ENCODE data around the gene SLC2A14. TPM values are rescaled to one million over a fixed set of nuclear protein-coding genes. Genes with fewer than 3 reads are reported as not detected.
"Not testable (repeated sequence)": the region's sequence is repeated elsewhere in the genome, so short reads cannot be mapped to it uniquely, and the experiment has no call there.

SLC2A14 gene
- under 0.01 TPM in 1 of 2 replicates, not detected in the other for total RNA-seq (2012; rRNA removed)

DNA sequence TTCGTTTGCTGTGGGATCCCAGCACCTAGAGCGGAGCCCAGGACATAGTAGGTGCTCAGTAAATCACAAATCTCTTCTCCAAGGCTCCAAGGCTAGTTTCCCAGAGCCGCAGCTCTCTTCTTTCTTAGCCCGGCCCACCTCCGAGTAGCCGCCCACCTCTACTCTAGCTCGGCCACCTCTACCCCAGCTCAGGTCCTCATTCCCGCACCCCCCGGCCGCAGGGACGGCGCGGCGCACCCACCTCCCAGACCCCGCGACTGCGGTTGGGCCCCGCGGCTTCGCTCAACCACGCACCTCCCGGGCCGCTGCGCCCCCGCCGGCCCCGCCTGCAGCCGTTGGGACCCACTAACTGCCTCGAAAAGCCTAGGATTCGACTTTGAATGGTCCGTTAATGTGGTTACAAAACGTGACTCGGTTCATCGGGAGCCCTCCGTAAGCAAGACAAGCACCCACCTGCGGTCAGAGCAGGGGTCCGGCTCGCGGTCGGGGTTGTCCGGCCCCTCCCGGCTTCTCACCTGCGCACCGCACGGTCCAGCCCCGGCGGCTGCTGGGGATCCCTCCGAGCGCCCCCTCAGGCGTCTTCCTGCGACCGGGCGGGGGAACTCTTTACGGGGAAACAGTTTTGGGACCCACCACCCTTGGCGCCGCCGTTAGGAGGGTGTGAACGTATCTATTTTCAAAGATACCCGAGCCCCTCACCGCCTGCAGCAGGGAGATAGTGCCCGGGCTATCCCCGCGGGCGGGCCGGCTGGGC is at the start of gene SLC2A14:
Gene SLC2A14, minus strand, starts transcription at position 350 of the 754 bp plus-strand sequence. CDS start 3,035 bp downstream, outside the sequence.
- no peak within 1 kb of the TSS for H3K4me3 ChIP-seq (ENCODE audit: low read length)
- no peaks in the 10 kb centered on the region for H3K9me3 ChIP-seq (replicated peaks; ENCODE audit: low read length)
- H3K4me2 ChIP-seq (ENCODE audit: low read length), result peak within 1 kb of the TSS; percentile 47
- no peak within 1 kb of the TSS for H3K9ac ChIP-seq (ENCODE audit: low read depth, low read length)
- H3K36me3 ChIP-seq (ENCODE audit: insufficient read depth, low read length), result no peaks in the 10 kb centered on the region
- no peaks in the 10 kb centered on the region for H3K4me1 ChIP-seq (ENCODE audit: control insufficient read depth, insufficient read depth, low read length)
- H3K27me3 ChIP-seq (ENCODE audit: control insufficient read depth, insufficient read depth, low read length), result peaks cover 29% of the 10 kb centered on the region

DNA sequence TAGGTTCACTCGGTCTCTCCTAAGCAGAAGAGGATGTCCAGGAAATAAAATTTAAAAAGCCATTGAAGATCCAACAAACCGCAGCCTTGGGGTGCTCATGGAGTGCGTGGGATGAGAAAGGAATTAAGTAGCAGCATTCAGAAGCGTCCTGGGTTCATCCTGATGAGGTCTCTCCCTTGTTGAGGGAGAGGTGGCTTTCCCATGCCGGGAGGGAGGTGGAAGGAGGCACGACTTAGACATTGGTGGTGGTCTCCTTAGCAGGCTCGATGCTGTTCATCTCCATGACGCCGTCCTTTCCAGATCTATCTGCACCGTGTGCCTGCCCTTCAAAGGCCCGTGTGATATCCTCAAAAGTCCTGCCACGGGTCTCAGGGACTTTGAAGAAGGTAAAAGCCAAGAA is 48.5 kb upstream of the SLC2A14 start:
- H3K4me1 ChIP-seq (ENCODE audit: control insufficient read depth, insufficient read depth, low read length); H3K9ac ChIP-seq (ENCODE audit: low read depth, low read length); H3K4me2 ChIP-seq (ENCODE audit: low read length); H3K27me3 ChIP-seq (ENCODE audit: control insufficient read depth, insufficient read depth, low read length); H3K4me3 ChIP-seq (ENCODE audit: low read length); H3K9me3 ChIP-seq (replicated peaks; ENCODE audit: low read length): not testable (repeated sequence)
- H3K36me3 ChIP-seq (ENCODE audit: insufficient read depth, low read length), result peaks cover 62% of the 10 kb centered on the region

DNA sequence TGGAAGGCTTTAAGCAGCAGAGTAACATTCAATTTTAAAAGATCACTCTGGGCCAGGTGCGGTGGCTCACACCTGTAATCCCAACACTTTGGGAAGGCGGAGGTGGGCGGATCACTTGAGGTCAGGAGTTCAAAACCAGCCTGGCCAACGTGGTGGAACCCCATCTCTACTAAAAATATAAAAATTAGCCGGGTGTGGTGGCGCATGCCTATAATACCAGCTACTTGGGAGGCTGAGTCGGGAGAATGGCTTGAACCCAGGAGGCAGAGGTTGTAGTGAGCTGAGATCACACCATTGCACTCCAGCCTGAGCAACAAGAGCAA is 45.5 kb upstream of the SLC2A14 start:
- H3K4me3 ChIP-seq (ENCODE audit: low read length); H3K27me3 ChIP-seq (ENCODE audit: control insufficient read depth, insufficient read depth, low read length); H3K9ac ChIP-seq (ENCODE audit: low read depth, low read length); H3K4me1 ChIP-seq (ENCODE audit: control insufficient read depth, insufficient read depth, low read length); H3K9me3 ChIP-seq (replicated peaks; ENCODE audit: low read length); H3K4me2 ChIP-seq (ENCODE audit: low read length): not testable (repeated sequence)
- H3K36me3 ChIP-seq (ENCODE audit: insufficient read depth, low read length), result peaks cover 42% of the 10 kb centered on the region

DNA sequence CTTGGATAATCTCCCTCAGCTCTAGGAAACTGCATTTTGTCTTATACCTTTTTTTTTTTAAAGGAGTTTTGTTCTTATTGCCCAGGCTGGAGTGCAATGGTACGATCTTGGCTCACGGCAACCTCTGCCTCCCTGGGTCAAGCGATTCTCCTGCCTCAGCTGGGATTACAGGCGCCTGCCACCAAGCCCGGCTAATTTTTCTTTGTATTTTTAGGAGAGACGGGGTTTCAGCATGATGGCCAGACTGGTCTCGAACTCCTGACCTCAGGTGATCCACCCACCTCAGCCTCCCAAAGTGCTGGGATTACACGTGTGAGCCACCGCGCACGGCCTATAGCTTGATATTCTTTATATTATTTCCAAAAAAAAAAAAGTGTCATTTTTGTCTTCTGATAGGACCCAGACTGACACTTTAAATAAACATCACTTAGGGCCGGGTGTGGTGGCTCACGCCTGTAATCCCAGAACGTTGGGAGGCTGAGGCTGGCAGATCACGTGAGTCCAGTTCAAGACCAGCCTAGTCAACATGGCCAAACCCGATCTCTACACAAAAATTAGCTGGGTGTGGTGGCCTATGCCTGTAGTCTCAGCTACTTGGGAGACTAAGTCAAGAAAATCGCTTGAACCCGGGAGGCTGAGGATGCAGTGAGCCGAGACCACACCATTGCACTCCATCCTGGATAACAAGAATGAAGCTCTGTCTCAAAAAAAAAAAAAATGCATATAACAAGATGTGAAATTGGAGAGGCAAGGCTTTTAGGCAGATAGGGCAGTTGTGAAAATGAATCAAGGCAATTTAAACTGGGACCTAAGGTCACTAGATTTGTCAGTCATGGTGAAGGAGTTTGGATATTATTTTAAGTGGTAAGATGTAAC is 44.9 kb upstream of the SLC2A14 start:
- Histone ChIP-seq H3K9ac (ENCODE audit: low read depth, low read length) (no peak overlapping the region), H3K4me2 (ENCODE audit: low read length) (no peak overlapping the region), H3K9me3 (replicated peaks; ENCODE audit: low read length) (no peaks in the 10 kb centered on the region), H3K4me3 (ENCODE audit: low read length) (no peak overlapping the region), H3K27me3 (ENCODE audit: control insufficient read depth, insufficient read depth, low read length) (no peaks in the 10 kb centered on the region), H3K36me3 (ENCODE audit: insufficient read depth, low read length) (peaks cover 36% of the 10 kb centered on the region), H3K4me1 (ENCODE audit: control insufficient read depth, insufficient read depth, low read length) (no peaks in the 10 kb centered on the region)

DNA sequence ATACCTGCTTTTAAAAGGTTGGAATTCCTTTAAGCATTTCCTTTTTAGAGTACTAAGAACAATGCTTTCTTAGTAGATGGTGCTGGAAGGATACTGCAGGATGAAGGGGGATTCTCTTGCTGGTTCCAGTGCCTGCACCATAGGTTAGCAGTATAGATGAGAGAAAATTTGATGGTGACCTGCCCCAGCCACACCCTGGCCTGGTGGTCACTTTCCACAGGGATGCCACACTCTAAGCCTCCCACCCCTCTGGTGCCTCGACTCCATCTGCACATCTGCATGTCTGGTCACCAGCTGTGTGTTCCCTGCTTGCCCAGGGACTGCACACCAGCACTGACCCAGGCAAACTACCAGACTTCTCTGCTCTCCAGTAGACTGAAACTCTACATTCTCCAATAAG is 44.2 kb upstream of the SLC2A14 start:
- Histone ChIP-seq H3K4me1 (ENCODE audit: control insufficient read depth, insufficient read depth, low read length) (no peaks in the 10 kb centered on the region), H3K36me3 (ENCODE audit: insufficient read depth, low read length) (peaks cover 29% of the 10 kb centered on the region), H3K27me3 (ENCODE audit: control insufficient read depth, insufficient read depth, low read length) (no peaks in the 10 kb centered on the region), H3K4me3 (ENCODE audit: low read length) (no peak overlapping the region), H3K9ac (ENCODE audit: low read depth, low read length) (no peak overlapping the region), H3K9me3 (replicated peaks; ENCODE audit: low read length) (no peaks in the 10 kb centered on the region), H3K4me2 (ENCODE audit: low read length) (no peak overlapping the region)

DNA sequence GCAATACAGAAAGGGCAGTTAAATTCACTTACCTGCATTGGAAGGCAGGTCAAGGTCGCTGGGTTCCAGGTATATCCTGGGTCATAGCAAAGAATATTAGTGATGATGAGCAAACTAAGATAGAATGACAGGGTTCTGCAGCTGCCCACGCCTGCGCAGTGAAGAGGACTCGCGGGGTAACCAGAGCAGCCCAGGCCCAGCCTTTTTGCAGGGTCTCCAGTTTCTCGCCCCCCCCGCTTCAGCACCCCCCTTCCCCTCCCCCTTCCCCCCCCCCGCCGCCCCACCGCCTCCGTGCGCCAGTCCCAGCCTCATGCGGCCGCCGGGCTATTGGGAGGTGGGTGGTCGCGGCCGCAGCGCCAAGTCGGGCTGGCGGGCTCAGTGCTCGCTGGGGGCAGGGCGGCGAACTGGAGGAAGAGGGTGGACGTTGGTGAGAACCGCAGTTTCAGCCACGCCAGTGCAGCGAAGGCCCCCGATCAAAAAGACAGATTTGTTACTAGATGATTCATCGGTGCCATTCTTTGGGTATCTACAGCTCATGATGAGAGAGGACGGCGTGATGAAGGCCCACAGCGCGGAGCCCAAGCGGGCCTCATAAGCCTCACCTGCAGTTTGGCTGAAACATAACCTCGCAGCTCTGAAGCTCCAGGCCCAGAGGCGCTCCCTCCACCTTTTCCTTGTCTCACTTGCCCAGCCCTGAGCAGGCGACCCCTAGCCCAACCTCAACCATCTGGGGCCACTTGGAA is 43.1 kb upstream of the SLC2A14 start:
- Histone ChIP-seq H3K4me1 (ENCODE audit: control insufficient read depth, insufficient read depth, low read length) (no peaks in the 10 kb centered on the region), H3K4me3 (ENCODE audit: low read length) (peak overlapping the region; percentile 42), H3K27me3 (ENCODE audit: control insufficient read depth, insufficient read depth, low read length) (no peaks in the 10 kb centered on the region), H3K36me3 (ENCODE audit: insufficient read depth, low read length) (peaks cover 18% of the 10 kb centered on the region), H3K9me3 (replicated peaks; ENCODE audit: low read length) (no peaks in the 10 kb centered on the region), H3K4me2 (ENCODE audit: low read length) (peak overlapping the region; percentile 80), H3K9ac (ENCODE audit: low read depth, low read length) (no peak overlapping the region)

DNA sequence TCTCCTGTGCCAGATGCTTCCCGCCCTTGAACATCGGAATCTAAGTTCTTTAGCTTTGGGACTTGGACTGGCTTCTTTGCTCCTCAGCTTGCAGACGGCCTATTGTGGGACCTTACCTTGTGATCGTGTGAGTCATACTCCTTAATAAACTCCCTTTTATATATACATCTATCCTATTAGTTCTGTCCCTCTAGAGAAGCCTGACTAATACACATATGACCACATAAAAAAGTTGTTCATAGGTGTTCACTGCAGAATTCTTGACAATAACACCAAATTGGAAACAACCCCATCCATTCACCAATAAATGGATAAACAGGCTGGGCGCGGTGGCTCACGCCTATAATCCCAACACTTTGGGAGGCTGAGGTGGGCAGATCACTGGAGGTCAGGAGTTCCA is 37.4 kb upstream of the SLC2A14 start:
- H3K9ac ChIP-seq (ENCODE audit: low read depth, low read length); H3K4me2 ChIP-seq (ENCODE audit: low read length); H3K4me1 ChIP-seq (ENCODE audit: control insufficient read depth, insufficient read depth, low read length); H3K4me3 ChIP-seq (ENCODE audit: low read length); H3K9me3 ChIP-seq (replicated peaks; ENCODE audit: low read length); H3K36me3 ChIP-seq (ENCODE audit: insufficient read depth, low read length); H3K27me3 ChIP-seq (ENCODE audit: control insufficient read depth, insufficient read depth, low read length): not testable (repeated sequence)

DNA sequence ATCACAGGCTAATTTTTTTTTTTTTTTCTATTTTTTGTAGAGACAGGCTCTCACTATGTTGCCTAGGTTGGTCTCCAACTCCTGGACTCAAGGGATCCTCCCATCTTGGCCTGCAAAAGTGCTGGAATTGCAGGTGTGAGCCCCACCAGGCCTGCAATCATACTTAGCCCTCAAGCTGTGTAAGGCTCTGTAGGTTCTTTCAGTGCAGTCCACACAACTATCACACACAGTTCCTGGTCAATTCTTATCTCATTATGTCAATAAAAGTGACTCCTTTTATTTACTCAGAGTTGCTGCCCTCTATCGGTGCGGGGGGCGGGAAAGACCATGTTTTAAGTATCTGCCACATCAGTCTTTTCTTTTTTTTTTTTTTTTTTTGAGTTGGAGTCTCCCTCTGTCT is 34.3 kb upstream of the SLC2A14 start:
- H3K9ac ChIP-seq (ENCODE audit: low read depth, low read length), result no peak overlapping the region
- no peaks in the 10 kb centered on the region for H3K4me1 ChIP-seq (ENCODE audit: control insufficient read depth, insufficient read depth, low read length)

DNA sequence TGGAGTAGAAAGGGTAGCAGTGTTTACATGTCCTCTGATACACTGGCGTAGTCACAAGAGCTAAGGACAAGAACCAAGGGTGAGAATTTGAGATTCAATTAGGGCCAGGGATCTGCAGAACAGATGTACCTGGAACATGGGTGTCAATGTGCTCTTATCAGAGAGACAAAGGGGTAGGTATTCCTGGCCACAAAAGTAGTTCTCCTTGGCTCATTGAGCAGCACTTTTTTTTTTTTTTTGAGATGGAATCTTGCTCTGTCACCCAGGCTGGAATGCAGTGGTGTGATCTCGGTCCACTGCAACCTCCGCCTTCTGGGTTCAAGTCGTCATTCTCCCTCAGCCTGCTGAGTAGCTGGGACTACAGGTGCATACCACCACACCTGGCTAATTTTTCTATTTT is 33.6 kb upstream of the SLC2A14 start:
- not testable (repeated sequence) for H3K4me1 ChIP-seq (ENCODE audit: control insufficient read depth, insufficient read depth, low read length); H3K9ac ChIP-seq (ENCODE audit: low read depth, low read length); H3K4me2 ChIP-seq (ENCODE audit: low read length); H3K27me3 ChIP-seq (ENCODE audit: control insufficient read depth, insufficient read depth, low read length); H3K4me3 ChIP-seq (ENCODE audit: low read length); H3K9me3 ChIP-seq (replicated peaks; ENCODE audit: low read length); H3K36me3 ChIP-seq (ENCODE audit: insufficient read depth, low read length)

More for the DNA sequence above, 34.3 kb upstream of the SLC2A14 start:
- no peaks in the 10 kb centered on the region for H3K36me3 ChIP-seq (ENCODE audit: insufficient read depth, low read length)
- H3K9me3 ChIP-seq (replicated peaks; ENCODE audit: low read length), result no peaks in the 10 kb centered on the region
- H3K4me3 ChIP-seq (ENCODE audit: low read length), result no peak overlapping the region
- H3K4me2 ChIP-seq (ENCODE audit: low read length), result no peak overlapping the region
- H3K27me3 ChIP-seq (ENCODE audit: control insufficient read depth, insufficient read depth, low read length), result no peaks in the 10 kb centered on the region

DNA sequence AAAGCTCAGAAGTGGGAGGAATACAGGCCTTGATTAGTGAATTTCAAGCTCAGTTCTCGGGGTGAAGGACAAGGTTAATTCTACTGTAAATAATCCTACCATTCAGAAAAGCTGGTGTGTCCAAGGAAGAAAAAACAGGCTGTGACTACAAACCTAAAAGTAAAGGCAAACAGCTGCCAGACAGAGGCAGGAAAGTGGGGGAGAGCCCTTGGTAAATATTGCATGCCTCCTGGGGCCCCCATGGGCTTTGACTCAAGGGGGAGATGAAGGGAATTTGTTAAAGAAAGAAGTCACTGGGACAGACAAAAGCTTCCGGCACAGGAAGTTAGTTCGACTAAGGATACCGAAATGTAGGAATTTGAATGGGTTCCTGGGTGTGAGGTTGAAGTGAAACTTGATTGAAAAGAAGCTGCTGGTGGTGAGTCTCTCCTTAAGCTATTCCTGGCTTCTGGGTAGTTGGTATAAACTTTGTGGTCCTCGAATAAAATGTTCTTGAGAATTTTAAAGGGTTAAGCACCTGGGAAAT is 32.9 kb upstream of the SLC2A14 start:
- H3K9ac ChIP-seq (ENCODE audit: low read depth, low read length); H3K9me3 ChIP-seq (replicated peaks; ENCODE audit: low read length); H3K36me3 ChIP-seq (ENCODE audit: insufficient read depth, low read length); H3K27me3 ChIP-seq (ENCODE audit: control insufficient read depth, insufficient read depth, low read length); H3K4me2 ChIP-seq (ENCODE audit: low read length); H3K4me3 ChIP-seq (ENCODE audit: low read length); H3K4me1 ChIP-seq (ENCODE audit: control insufficient read depth, insufficient read depth, low read length): not testable (repeated sequence)

DNA sequence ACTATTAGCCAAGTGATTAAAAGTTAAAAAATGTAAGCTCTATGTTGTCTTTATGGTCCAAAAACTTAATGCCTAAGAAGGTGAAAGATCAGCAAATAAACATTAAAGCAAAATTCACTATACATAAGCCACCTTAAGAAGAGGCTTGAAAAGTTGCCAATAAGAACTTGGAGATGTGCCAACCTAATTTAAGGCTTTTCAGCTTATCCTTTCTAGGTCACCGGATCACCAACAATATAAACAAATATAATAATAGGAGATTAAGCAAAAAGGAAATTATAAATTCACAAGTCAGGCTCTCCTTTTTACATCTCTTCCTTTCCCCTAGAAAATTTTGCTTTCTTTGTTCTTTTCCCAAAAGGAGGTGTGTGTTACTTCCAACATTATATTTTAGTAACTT is 32.4 kb upstream of the SLC2A14 start:
- Histone ChIP-seq H3K4me1 (ENCODE audit: control insufficient read depth, insufficient read depth, low read length) (no peaks in the 10 kb centered on the region), H3K9me3 (replicated peaks; ENCODE audit: low read length) (no peaks in the 10 kb centered on the region), H3K27me3 (ENCODE audit: control insufficient read depth, insufficient read depth, low read length) (no peaks in the 10 kb centered on the region), H3K9ac (ENCODE audit: low read depth, low read length) (no peak overlapping the region), H3K4me2 (ENCODE audit: low read length) (no peak overlapping the region), H3K4me3 (ENCODE audit: low read length) (no peak overlapping the region), H3K36me3 (ENCODE audit: insufficient read depth, low read length) (no peaks in the 10 kb centered on the region)
